Prostate gland (tissue), 2 donors: ENCODE results near the gene ELAVL1. TPM values are rescaled to one million over a fixed set of nuclear protein-coding genes. Genes with fewer than 3 reads are reported as not detected.

Source experiments
- DNase-seq: peaks from one replicate; pipeline ENCODE4 v3.0.0-alpha.2; 2019; ENCODE audit warnings: low spot score
- H3K27ac ChIP-seq, 2 donors: fragments of 200-600 bp; sonication (generic); 2 replicates each; pipeline ENCODE4 v1.5.1; 2017 to 2019
- H3K27me3 ChIP-seq: fragments of 200-600 bp; sonication (generic); replicated peaks from 2 replicates; pipeline ENCODE4 v1.5.1; 2019; ENCODE audit not compliant: insufficient read depth
- H3K36me3 ChIP-seq, 2 donors: fragments of 200-600 bp; sonication (generic); 1 replicate in 1 of 2; 2 replicates in 1 of 2; pipeline versions ENCODE4 v1.5.1 to v1.8.1; 2017 to 2019
- H3K4me1 ChIP-seq: fragments of 200-600 bp; sonication (generic); replicated peaks from 2 replicates; pipeline ENCODE4 v1.5.1; 2019
- H3K4me3 ChIP-seq, 2 donors: fragments of 200-600 bp; sonication (generic); 2 replicates each; pipeline ENCODE4 v1.5.1; 2017 to 2019
- H3K9me3 ChIP-seq: fragments of 200-600 bp; sonication (generic); 2 replicates; pipeline ENCODE4 v1.5.1; 2017
- CTCF ChIP-seq, 4 experiments: fragments of 200-600 bp in 2 of 4; fragments of 450-650 bp in 2 of 4; sonication (generic) in 2 of 4; IDR thresholded peaks; 1 replicate in 3 of 4; 2 replicates in 1 of 4; pipeline ENCODE4 v1.5.1; 2016 to 2019; ENCODE audit warnings: antibody characterized with exemption in 4 of 4, mild to moderate bottlenecking in 2 of 4, moderate library complexity in 2 of 4
- POLR2A ChIP-seq: fragments of 450-650 bp; IDR thresholded peaks from one replicate; pipeline ENCODE4 v1.6.1; 2016; ENCODE audit warnings: antibody characterized with exemption, mild to moderate bottlenecking
- POLR2AphosphoS5 ChIP-seq: sonication (generic); formaldehyde crosslinking; IDR thresholded peaks from one replicate; pipeline ENCODE4 v1.6.1; 2017; ENCODE audit warnings: antibody characterized with exemption
- WGBS: methylation state at CpG from one replicate; pipeline ENCODE4 v1.1.5; 2018; 5-methylcytosine and 5-hydroxymethylcytosine counted together
- intact Hi-C: fragments of 100-400 bp; cut with DNase I; formaldehyde crosslinking; loops from one replicate; pipeline ENCODE4 v1.14.2; 2022
- total RNA-seq, 2 donors: library from RNA; depleted of rRNA; stranded (reverse); fragments of >200 nt; gene quantifications; one replicate each; pipeline ENCODE4 v1.1.0, GENCODE V29; 2016

The ELAVL1 gene
- total RNA-seq, 2 donors from 2014 or later = 35.6 to 76.9 TPM

GRCh38 chr19:7914099-7914498 is 91.3 kb downstream of the ELAVL1 start:
- H3K9me3 ChIP-seq = no peaks in the 10 kb centered on the region
- DNase-seq = no peak
- no peak overlapping the region for H3K4me3 ChIP-seq
- WGBS = 61% methylated on average over 12 of the region's 12 CpGs
- peaks cover 11 to 27% of the 10 kb centered on the region in 2 donors for H3K36me3 ChIP-seq
- no peaks in the 10 kb centered on the region for H3K4me1 ChIP-seq
- H3K27ac ChIP-seq = no peak overlapping the region
- TF ChIP-seq POLR2A (no peak), CTCF (IDR thresholded peaks at IDR 0.05) (no peak), POLR2AphosphoS5 (no peak)
- intact Hi-C loops = no loop called here
- H3K27me3 ChIP-seq = no peaks in the 10 kb centered on the region

GRCh38 chr19:7913652-7914051 is 91.8 kb downstream of the ELAVL1 start:
- TF ChIP-seq POLR2AphosphoS5 (no peak), CTCF (IDR thresholded peaks at IDR 0.05) (no peak), POLR2A (no peak)
- no peaks in the 10 kb centered on the region for H3K4me1 ChIP-seq
- no peak for DNase-seq
- H3K9me3 ChIP-seq = no peaks in the 10 kb centered on the region
- 88% methylated on average over 10 of the region's 10 CpGs for WGBS
- H3K4me3 ChIP-seq = no peak overlapping the region
- no peaks in the 10 kb centered on the region for H3K27me3 ChIP-seq
- H3K27ac ChIP-seq = no peak overlapping the region
- peaks cover 11 to 27% of the 10 kb centered on the region in 2 donors for H3K36me3 ChIP-seq
- intact Hi-C loops = no loop called here

- Histone ChIP-seq H3K36me3 (peaks cover 11 to 27% of the 10 kb centered on the region in 2 donors), H3K4me3 (no peak overlapping the region), H3K27ac (no peak overlapping the region), H3K4me1 (no peaks in the 10 kb centered on the region), H3K27me3 (no peaks in the 10 kb centered on the region), H3K9me3 (no peaks in the 10 kb centered on the region)
- 92% methylated on average over 39 of the region's 39 CpGs for WGBS
- no peak for DNase-seq
- intact Hi-C loops = no loop called here
- TF ChIP-seq POLR2A (no peak), CTCF (IDR thresholded peaks at IDR 0.05) (no peak), POLR2AphosphoS5 (no peak)
Measured at GRCh38 chr19:7912697-7913564, 92.5 kb downstream of the ELAVL1 start.

GRCh38 chr19:7912144-7912696 is 93.2 kb downstream of the ELAVL1 start:
- Histone ChIP-seq H3K4me1 (no peaks in the 10 kb centered on the region), H3K36me3 (peaks cover 11 to 27% of the 10 kb centered on the region in 2 donors), H3K27ac (no peak overlapping the region), H3K27me3 (no peaks in the 10 kb centered on the region), H3K9me3 (no peaks in the 10 kb centered on the region), H3K4me3 (no peak overlapping the region)
- WGBS = 86% methylated on average over 29 of the region's 31 CpGs
- no peak for DNase-seq
- no peak for TF ChIP-seq POLR2A
- TF ChIP-seq CTCF (IDR thresholded peaks at IDR 0.05) = no peak
- no peak for TF ChIP-seq POLR2AphosphoS5
- intact Hi-C loops = no loop called here
